ENCODE measurements around the gene HNRNPF. TPM values are rescaled to one million over a fixed set of nuclear protein-coding genes. Genes with fewer than 3 reads are reported as not detected.
"Not testable (repeated sequence)": the region's sequence is repeated elsewhere in the genome, so short reads cannot be mapped to it uniquely, and the experiment has no call there.

Gene HNRNPF, protein sequence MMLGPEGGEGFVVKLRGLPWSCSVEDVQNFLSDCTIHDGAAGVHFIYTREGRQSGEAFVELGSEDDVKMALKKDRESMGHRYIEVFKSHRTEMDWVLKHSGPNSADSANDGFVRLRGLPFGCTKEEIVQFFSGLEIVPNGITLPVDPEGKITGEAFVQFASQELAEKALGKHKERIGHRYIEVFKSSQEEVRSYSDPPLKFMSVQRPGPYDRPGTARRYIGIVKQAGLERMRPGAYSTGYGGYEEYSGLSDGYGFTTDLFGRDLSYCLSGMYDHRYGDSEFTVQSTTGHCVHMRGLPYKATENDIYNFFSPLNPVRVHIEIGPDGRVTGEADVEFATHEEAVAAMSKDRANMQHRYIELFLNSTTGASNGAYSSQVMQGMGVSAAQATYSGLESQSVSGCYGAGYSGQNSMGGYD
- total RNA-seq (2022): 184 and 198 TPM in 2 replicates
- Bru-seq, nascent RNA: percentile 97 among the genes with signal in this experiment
- percentile 97 among the genes with signal in this experiment for BruChase-seq, experiment 1, labeled RNA remaining after a 6-hour chase
- percentile 97 among the genes with signal in this experiment for BruChase-seq, experiment 2, labeled RNA remaining after a 2-hour chase
- long read RNA-seq, transcript HNRNPF-203 (4 exons, 2,617 nt): major isoform, 92 of 531 reads
- long read RNA-seq, transcript HNRNPF-201 (4 exons, 2,186 nt): minor isoform, 33 of 531 reads
- long read RNA-seq, transcript HNRNPF-207 (4 exons, 2,676 nt): minor isoform, 24 of 531 reads
- long read RNA-seq, transcript HNRNPF-204 (3 exons, 2,755 nt): minor isoform, 33 of 531 reads
- long read RNA-seq, partial matches to known transcripts: 0 of 531 reads
- long read RNA-seq, other reads (novel, unspliced or antisense): 335 of 531 reads

DNA sequence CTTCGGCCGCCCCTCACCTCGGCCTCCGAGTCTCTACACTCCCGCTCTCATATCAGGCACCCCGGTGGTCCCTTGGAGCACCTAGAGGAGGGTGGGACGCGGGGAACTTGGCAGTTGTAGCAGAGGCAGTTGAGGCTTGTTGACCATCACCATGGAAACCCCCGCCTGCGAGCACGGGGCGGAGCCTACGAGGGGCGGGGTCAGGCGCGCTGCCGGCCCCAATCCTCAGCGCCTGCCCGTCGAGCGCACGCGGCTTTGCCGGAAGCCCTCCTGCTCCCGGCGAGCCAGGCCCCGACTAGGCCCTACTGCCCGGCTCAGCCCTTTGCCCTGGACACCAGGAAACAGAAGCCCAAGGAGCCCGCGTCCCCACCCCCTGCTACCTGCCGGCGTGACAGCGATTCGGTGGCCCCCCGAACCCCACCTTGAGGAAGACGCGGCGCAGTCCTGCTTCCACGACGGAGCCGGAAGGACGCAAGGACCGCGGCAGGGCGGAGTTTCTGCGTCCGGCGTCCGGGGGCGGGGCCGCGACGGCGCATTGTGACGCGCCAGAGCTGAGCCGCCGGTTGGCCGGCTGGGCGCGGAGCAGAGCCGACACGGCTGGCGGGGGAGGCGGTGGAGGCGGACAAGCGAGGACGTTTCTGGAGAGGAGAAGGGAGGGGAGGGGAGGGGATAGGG lies at the start of gene HNRNPF:
Gene HNRNPF (minus strand): TSS at position 477 of the 675 bp plus-strand sequence. CDS start 21,302 bp downstream, outside the sequence.
- Mint-ChIP-seq H3K27ac (ENCODE audit: low read depth, unreplicated experiment) (peak within 1 kb of the TSS; percentile 99), H3K27me3 (ENCODE audit: insufficient read depth, unreplicated experiment) (no peaks in the 10 kb centered on the region), H3K4me3 (ENCODE audit: unreplicated experiment) (peak within 1 kb of the TSS; percentile 89), H3K4me1 (ENCODE audit: insufficient read depth, unreplicated experiment) (peaks cover 17% of the 10 kb centered on the region), H3K9me3 (ENCODE audit: unreplicated experiment) (no peaks in the 10 kb centered on the region), H3K36me3 (ENCODE audit: insufficient read depth, unreplicated experiment) (peaks cover 31% of the 10 kb centered on the region)
- intact Hi-C loops (cut with micrococcal nuclease): loop anchor here (1.0 kb wide), 2 partner anchors 12 to 28 kb away; partner anchors contain the start of gene ZNF487
- TF ChIP-seq, protein P1, sequence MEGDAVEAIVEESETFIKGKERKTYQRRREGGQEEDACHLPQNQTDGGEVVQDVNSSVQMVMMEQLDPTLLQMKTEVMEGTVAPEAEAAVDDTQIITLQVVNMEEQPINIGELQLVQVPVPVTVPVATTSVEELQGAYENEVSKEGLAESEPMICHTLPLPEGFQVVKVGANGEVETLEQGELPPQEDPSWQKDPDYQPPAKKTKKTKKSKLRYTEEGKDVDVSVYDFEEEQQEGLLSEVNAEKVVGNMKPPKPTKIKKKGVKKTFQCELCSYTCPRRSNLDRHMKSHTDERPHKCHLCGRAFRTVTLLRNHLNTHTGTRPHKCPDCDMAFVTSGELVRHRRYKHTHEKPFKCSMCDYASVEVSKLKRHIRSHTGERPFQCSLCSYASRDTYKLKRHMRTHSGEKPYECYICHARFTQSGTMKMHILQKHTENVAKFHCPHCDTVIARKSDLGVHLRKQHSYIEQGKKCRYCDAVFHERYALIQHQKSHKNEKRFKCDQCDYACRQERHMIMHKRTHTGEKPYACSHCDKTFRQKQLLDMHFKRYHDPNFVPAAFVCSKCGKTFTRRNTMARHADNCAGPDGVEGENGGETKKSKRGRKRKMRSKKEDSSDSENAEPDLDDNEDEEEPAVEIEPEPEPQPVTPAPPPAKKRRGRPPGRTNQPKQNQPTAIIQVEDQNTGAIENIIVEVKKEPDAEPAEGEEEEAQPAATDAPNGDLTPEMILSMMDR (IDR thresholded peaks at IDR 0.05; ENCODE audit: unreplicated experiment): no peak
- DNase-seq (ENCODE audit: unreplicated experiment): peak; percentile 94
- BruUV-seq (replicated peaks): no TSS peak
- ChIA-PET CTCF (interaction anchor here (0.6 to 1.4 kb wide), 4 partner anchors 8 to 29 kb away, joined by 3 to 5 read pairs (median 4); no protein-coding TSS in a partner anchor), POLR2A (interaction anchor here (0.6 to 8.8 kb wide), 19 partner anchors 11 to 1219 kb away, joined by 3 to 169 read pairs (median 4); partner anchors contain the start of genes CSGALNACT2 and ZNF487)

DNA sequence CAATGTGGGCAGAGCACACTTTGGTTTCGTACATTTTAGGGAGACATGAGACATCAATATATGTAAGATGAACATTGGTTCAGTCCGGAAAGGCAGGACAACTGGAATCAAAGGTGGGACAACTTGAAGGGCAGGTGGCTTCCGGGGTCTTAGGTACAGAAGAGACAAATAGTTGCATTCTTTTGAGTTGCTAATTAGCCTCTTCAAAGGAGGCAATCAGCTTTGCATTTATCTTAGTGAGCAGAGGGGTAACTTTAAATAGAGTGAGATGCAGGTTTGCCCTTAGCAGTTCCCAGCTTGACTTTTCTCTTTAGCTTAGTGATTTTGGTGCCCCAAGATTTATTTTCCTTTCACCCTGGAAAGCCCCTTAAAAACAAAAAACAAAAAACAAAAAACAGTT lies 49.2 kb upstream of the HNRNPF start:
- Mint-ChIP-seq H3K36me3 (ENCODE audit: insufficient read depth, unreplicated experiment) (peaks cover 6% of the 10 kb centered on the region), H3K4me1 (ENCODE audit: insufficient read depth, unreplicated experiment) (peaks cover 9% of the 10 kb centered on the region), H3K27ac (ENCODE audit: low read depth, unreplicated experiment) (no peak overlapping the region), H3K27me3 (ENCODE audit: insufficient read depth, unreplicated experiment) (no peaks in the 10 kb centered on the region), H3K4me3 (ENCODE audit: unreplicated experiment) (no peak overlapping the region), H3K9me3 (ENCODE audit: unreplicated experiment) (no peaks in the 10 kb centered on the region)
- POLR2A ChIA-PET: interaction anchor here (1.1 to 1.4 kb wide), 2 partner anchors 49 to 51 kb away, joined by 4 to 5 read pairs; partner anchors contain the start of gene HNRNPF
- CTCF ChIA-PET: interaction anchor here (0.6 to 2.8 kb wide), 6 partner anchors 40 to 166 kb away, joined by 3 to 13 read pairs (median 4); no protein-coding TSS in a partner anchor
- TF ChIP-seq, protein P1 (IDR thresholded peaks at IDR 0.05; ENCODE audit: unreplicated experiment): no peak
- DNase-seq (ENCODE audit: unreplicated experiment): no peak
- no TSS peak for BruUV-seq (replicated peaks)
- intact Hi-C loops (cut with micrococcal nuclease): no loop called here

DNA sequence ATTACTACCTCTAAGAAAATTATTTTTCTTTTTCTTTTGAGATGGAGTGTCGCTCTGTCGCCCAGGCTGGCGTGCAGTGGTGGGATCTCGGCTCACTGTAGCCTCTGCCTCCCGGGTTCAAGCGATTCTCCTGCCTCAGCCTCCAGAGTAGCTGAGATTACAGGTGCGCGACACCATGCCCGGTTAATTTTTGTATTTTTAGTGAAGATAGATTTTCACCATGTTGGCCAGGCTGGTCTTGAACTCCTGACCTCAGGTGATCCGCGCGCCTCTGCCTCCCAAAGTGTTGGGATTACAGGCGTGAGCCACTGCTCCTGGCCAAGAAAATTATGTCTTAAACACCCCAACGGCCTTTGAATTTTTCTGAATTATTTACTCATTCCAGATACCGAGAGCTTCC lies 47.6 kb upstream of the HNRNPF start:
- ChIA-PET POLR2A (interaction anchor here (0.6 to 0.7 kb wide), 2 partner anchors 319 to 674 kb away, joined by 3 read pairs; partner anchors contain the start of gene CSGALNACT2), CTCF (interaction anchor here (0.6 to 2.8 kb wide), 4 partner anchors 8 to 286 kb away, joined by 3 to 13 read pairs (median 4); no protein-coding TSS in a partner anchor)
- intact Hi-C loops (cut with micrococcal nuclease); H3K27me3 Mint-ChIP-seq (ENCODE audit: insufficient read depth, unreplicated experiment); BruUV-seq (replicated peaks); DNase-seq (ENCODE audit: unreplicated experiment); H3K27ac Mint-ChIP-seq (ENCODE audit: low read depth, unreplicated experiment); H3K36me3 Mint-ChIP-seq (ENCODE audit: insufficient read depth, unreplicated experiment); H3K9me3 Mint-ChIP-seq (ENCODE audit: unreplicated experiment): not testable (repeated sequence)
- Mint-ChIP-seq H3K4me3 (ENCODE audit: unreplicated experiment) (peak overlapping the region; percentile 99), H3K4me1 (ENCODE audit: insufficient read depth, unreplicated experiment) (peaks cover 19% of the 10 kb centered on the region)

DNA sequence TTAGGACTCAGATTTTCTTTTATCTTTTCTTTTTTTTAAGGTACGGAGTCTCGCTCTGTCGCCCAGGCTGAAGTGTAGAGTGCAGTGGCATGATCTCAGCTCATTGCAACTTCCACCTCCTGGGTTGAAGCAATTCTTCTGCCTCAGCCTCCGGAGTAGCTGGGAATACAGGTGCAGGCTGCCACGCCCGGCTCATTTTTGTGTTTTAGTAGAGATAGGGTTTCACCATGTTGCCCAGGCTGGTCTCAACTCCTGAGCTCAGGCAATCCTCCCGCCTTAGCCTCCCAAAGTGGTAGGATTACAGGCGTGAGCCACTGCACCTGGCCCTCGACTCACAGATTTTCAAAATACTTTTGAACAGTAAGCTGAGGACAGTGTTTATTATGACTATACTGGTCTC lies 45.0 kb upstream of the HNRNPF start:
- H3K27me3 Mint-ChIP-seq (ENCODE audit: insufficient read depth, unreplicated experiment); H3K36me3 Mint-ChIP-seq (ENCODE audit: insufficient read depth, unreplicated experiment); intact Hi-C loops (cut with micrococcal nuclease); H3K9me3 Mint-ChIP-seq (ENCODE audit: unreplicated experiment); H3K27ac Mint-ChIP-seq (ENCODE audit: low read depth, unreplicated experiment); DNase-seq (ENCODE audit: unreplicated experiment); BruUV-seq (replicated peaks): not testable (repeated sequence)
- Mint-ChIP-seq H3K4me3 (ENCODE audit: unreplicated experiment) (peak overlapping the region; percentile 99), H3K4me1 (ENCODE audit: insufficient read depth, unreplicated experiment) (peaks cover 19% of the 10 kb centered on the region)
- CTCF ChIA-PET: interaction anchor here (0.6 to 1.6 kb wide), 8 partner anchors 10 to 1087 kb away, joined by 3 to 17 read pairs (median 5); partner anchors contain the start of gene ZNF487
- POLR2A ChIA-PET: interaction anchor here (0.9 kb wide), 1 partner anchor 11 kb away, joined by 4 read pairs; no protein-coding TSS in a partner anchor

All from MCF 10A (cell line).